ENCODE results near the gene TPPP3. TPM values are rescaled to one million over a fixed set of nuclear protein-coding genes. Genes with fewer than 3 reads are reported as not detected.

TPPP3 gene
- total RNA-seq, 1 donor from 2014 or later = not detected

GRCh38 chr16:67426022-67426421 lies 32.7 kb upstream of the TPPP3 start:
- no peak for TF ChIP-seq CTCF (conservative IDR thresholded peaks at IDR 0.05; ENCODE audit: low read depth, low read length)
- H3K4me3 ChIP-seq (ENCODE audit: low read depth, low read length) = no peak overlapping the region
- DNase-seq (ENCODE audit: low read depth) = no peak

- DNase-seq (ENCODE audit: low read depth) = no peak
- no peak for TF ChIP-seq CTCF (conservative IDR thresholded peaks at IDR 0.05; ENCODE audit: low read depth, low read length)
- no peak overlapping the region for H3K4me3 ChIP-seq (ENCODE audit: low read depth, low read length)
Measured at GRCh38 chr16:67425580-67425979, 32.3 kb upstream of the TPPP3 start.

GRCh38 chr16:67425061-67425460 lies 31.8 kb upstream of the TPPP3 start:
- no peak for TF ChIP-seq CTCF (conservative IDR thresholded peaks at IDR 0.05; ENCODE audit: low read depth, low read length)
- DNase-seq (ENCODE audit: low read depth) = no peak
- no peak overlapping the region for H3K4me3 ChIP-seq (ENCODE audit: low read depth, low read length)

GRCh38 chr16:67424261-67424615 lies 30.9 kb upstream of the TPPP3 start:
- TF ChIP-seq CTCF (conservative IDR thresholded peaks at IDR 0.05; ENCODE audit: low read depth, low read length) = no peak
- no peak for DNase-seq (ENCODE audit: low read depth)
- no peak overlapping the region for H3K4me3 ChIP-seq (ENCODE audit: low read depth, low read length)

GRCh38 chr16:67423611-67424260 lies 30.4 kb upstream of the TPPP3 start:
- DNase-seq (ENCODE audit: low read depth) = no peak
- H3K4me3 ChIP-seq (ENCODE audit: low read depth, low read length) = no peak overlapping the region
- no peak for TF ChIP-seq CTCF (conservative IDR thresholded peaks at IDR 0.05; ENCODE audit: low read depth, low read length)

GRCh38 chr16:67423015-67423414 lies 29.7 kb upstream of the TPPP3 start:
- no peak for TF ChIP-seq CTCF (conservative IDR thresholded peaks at IDR 0.05; ENCODE audit: low read depth, low read length)
- no peak for DNase-seq (ENCODE audit: low read depth)
- H3K4me3 ChIP-seq (ENCODE audit: low read depth, low read length) = no peak overlapping the region

GRCh38 chr16:67421030-67421429 lies 27.7 kb upstream of the TPPP3 start:
- no peak for TF ChIP-seq CTCF (conservative IDR thresholded peaks at IDR 0.05; ENCODE audit: low read depth, low read length)
- H3K4me3 ChIP-seq (ENCODE audit: low read depth, low read length) = no peak overlapping the region
- DNase-seq (ENCODE audit: low read depth) = no peak
